Measurements from ENCODE around the gene CNN2. TPM values are rescaled to one million over a fixed set of nuclear protein-coding genes. Genes with fewer than 3 reads are reported as not detected.

The CNN2 gene
- total and polyA plus RNA-seq, 2 of the 13 experiments (the other 11 are each of a cell fraction or from before 2014, with no cell fraction given) = 63.6 to 70.0 TPM

GRCh38 chr19:990119-990571 is 36.3 kb upstream of the CNN2 start (continued):
- TF ChIP-seq ZBTB33 (CRISPR knock-in tag; IDR thresholded peaks at IDR 0.05) (no peak), PAWR (CRISPR knock-in tag; IDR thresholded peaks at IDR 0.05; ENCODE audit: borderline replicate concordance) (no peak), MXD4 (CRISPR knock-in tag; IDR thresholded peaks at IDR 0.05) (no peak), STAG1 (CRISPR knock-in tag; IDR thresholded peaks at IDR 0.05) (no peak), AFF4 (CRISPR knock-in tag; IDR thresholded peaks at IDR 0.05) (no peak), NR0B2 (CRISPR knock-in tag; IDR thresholded peaks at IDR 0.05) (no peak), NFIB (CRISPR knock-in tag; IDR thresholded peaks at IDR 0.05; ENCODE audit: borderline replicate concordance) (no peak), HBP1 (CRISPR knock-in tag; IDR thresholded peaks at IDR 0.05; ENCODE audit: low read depth) (no peak), UBTF (CRISPR knock-in tag; IDR thresholded peaks at IDR 0.05) (no peak), RXRB (CRISPR knock-in tag; IDR thresholded peaks at IDR 0.05; ENCODE audit: borderline replicate concordance) (no peak)

All from HepG2 (cell line).